ENCODE results near the gene ILDR1.

ILDR1 gene

GRCh38 chr3:122023335-122023910 is 1.4 kb upstream of the ILDR1 start:
- FAIRE-seq (no peak), DNase-seq (ENCODE audit: insufficient read length, low spot score) (no peak)
- TF ChIP-seq TAF1 (IDR thresholded peaks at IDR 0.05; ENCODE audit: low read depth, low read length) (no peak), POU2F2 (IDR thresholded peaks at IDR 0.05; ENCODE audit: low read depth, low read length) (no peak), SPI1 (IDR thresholded peaks at IDR 0.05; ENCODE audit: low read depth, low read length) (no peak), PAX5 (IDR thresholded peaks at IDR 0.05; ENCODE audit: insufficient read depth, low read length, severe bottlenecking) (no peak), POLR2A (IDR thresholded peaks at IDR 0.05; ENCODE audit: low read depth, low read length) (no peak), POLR2AphosphoS5 (IDR thresholded peaks at IDR 0.05; ENCODE audit: low read depth, low read length) (no peak)

- TF ChIP-seq SPI1 (IDR thresholded peaks at IDR 0.05; ENCODE audit: low read depth, low read length) (no peak), TAF1 (IDR thresholded peaks at IDR 0.05; ENCODE audit: low read depth, low read length) (no peak), PAX5 (IDR thresholded peaks at IDR 0.05; ENCODE audit: insufficient read depth, low read length, severe bottlenecking) (no peak), POLR2AphosphoS5 (IDR thresholded peaks at IDR 0.05; ENCODE audit: low read depth, low read length) (no peak), POU2F2 (IDR thresholded peaks at IDR 0.05; ENCODE audit: low read depth, low read length) (no peak), POLR2A (IDR thresholded peaks at IDR 0.05; ENCODE audit: low read depth, low read length) (no peak)
- FAIRE-seq (no peak), DNase-seq (ENCODE audit: insufficient read length, low spot score) (no peak)
Observed at GRCh38 chr3:122021037-122021436, 1.0 kb downstream of the ILDR1 start.

- TF ChIP-seq POU2F2 (IDR thresholded peaks at IDR 0.05; ENCODE audit: low read depth, low read length) = 0 out of 2 replicates have a peak, but pooled peaks have one; percentile 20
- no peak for TF ChIP-seq SPI1 (IDR thresholded peaks at IDR 0.05; ENCODE audit: low read depth, low read length)
- no peak for DNase-seq (ENCODE audit: insufficient read length, low spot score)
- FAIRE-seq = peak; percentile 78
Observed at GRCh38 chr3:122019493-122019892, 2.6 kb downstream of the ILDR1 start.

GRCh38 chr3:122014741-122015140 is 7.3 kb downstream of the ILDR1 start:
- DNase-seq (ENCODE audit: insufficient read length, low spot score) (peak; percentile 34), FAIRE-seq (peak; percentile 95)
- TF ChIP-seq POLR2AphosphoS5 (IDR thresholded peaks at IDR 0.05; ENCODE audit: low read depth, low read length) = no peak
- peak; percentile 98 for TF ChIP-seq POU2F2 (IDR thresholded peaks at IDR 0.05; ENCODE audit: low read depth, low read length)
- no peak for TF ChIP-seq SPI1 (IDR thresholded peaks at IDR 0.05; ENCODE audit: low read depth, low read length)
- no peak for TF ChIP-seq TAF1 (IDR thresholded peaks at IDR 0.05; ENCODE audit: low read depth, low read length)
- TF ChIP-seq PAX5 (IDR thresholded peaks at IDR 0.05; ENCODE audit: insufficient read depth, low read length, severe bottlenecking) = no peak
- no peak for TF ChIP-seq POLR2A (IDR thresholded peaks at IDR 0.05; ENCODE audit: low read depth, low read length)

- no peak for DNase-seq (ENCODE audit: insufficient read length, low spot score)
- peak; percentile 80 for FAIRE-seq
- TF ChIP-seq TAF1 (IDR thresholded peaks at IDR 0.05; ENCODE audit: low read depth, low read length) = no peak
- TF ChIP-seq POLR2A (IDR thresholded peaks at IDR 0.05; ENCODE audit: low read depth, low read length) = no peak
- no peak for TF ChIP-seq POLR2AphosphoS5 (IDR thresholded peaks at IDR 0.05; ENCODE audit: low read depth, low read length)
- no peak for TF ChIP-seq SPI1 (IDR thresholded peaks at IDR 0.05; ENCODE audit: low read depth, low read length)
- no peak for TF ChIP-seq POU2F2 (IDR thresholded peaks at IDR 0.05; ENCODE audit: low read depth, low read length)
- no peak for TF ChIP-seq PAX5 (IDR thresholded peaks at IDR 0.05; ENCODE audit: insufficient read depth, low read length, severe bottlenecking)
Observed at GRCh38 chr3:122013448-122013925, 8.6 kb downstream of the ILDR1 start.

GRCh38 chr3:122012821-122013220 is 9.2 kb downstream of the ILDR1 start:
- FAIRE-seq = peak; percentile 76
- TF ChIP-seq POLR2AphosphoS5 (IDR thresholded peaks at IDR 0.05; ENCODE audit: low read depth, low read length) (no peak), SPI1 (IDR thresholded peaks at IDR 0.05; ENCODE audit: low read depth, low read length) (0 out of 2 replicates have a peak, but pooled peaks have one; percentile 10), PAX5 (IDR thresholded peaks at IDR 0.05; ENCODE audit: insufficient read depth, low read length, severe bottlenecking) (no peak), TAF1 (IDR thresholded peaks at IDR 0.05; ENCODE audit: low read depth, low read length) (no peak), POLR2A (IDR thresholded peaks at IDR 0.05; ENCODE audit: low read depth, low read length) (no peak)
- DNase-seq (ENCODE audit: insufficient read length, low spot score) = no peak

DNA sequence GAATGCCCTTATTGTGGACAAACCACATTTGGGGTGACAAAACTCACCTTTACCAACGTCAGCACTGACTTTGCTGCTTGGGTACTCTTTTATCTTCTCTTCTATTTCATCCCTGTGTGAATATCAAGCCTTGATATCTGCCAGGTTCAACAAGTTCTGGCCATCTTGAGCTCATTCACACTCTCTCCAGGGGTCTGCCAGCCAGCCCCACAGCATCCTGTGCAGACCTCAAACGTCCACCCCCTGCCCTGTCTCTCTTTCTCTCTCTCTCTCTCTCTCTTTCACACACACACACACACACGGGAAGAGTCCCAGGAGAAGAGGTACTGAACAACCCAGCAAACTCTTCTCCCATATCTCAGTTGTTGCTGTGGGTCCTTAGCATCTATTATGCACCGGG is 10.7 kb downstream of the ILDR1 start:
- no peak for TF ChIP-seq SPI1 (IDR thresholded peaks at IDR 0.05; ENCODE audit: low read depth, low read length)
- TF ChIP-seq POU2F2 (IDR thresholded peaks at IDR 0.05; ENCODE audit: low read depth, low read length) = no peak
- TF ChIP-seq PAX5 (IDR thresholded peaks at IDR 0.05; ENCODE audit: insufficient read depth, low read length, severe bottlenecking) = no peak
- no peak for TF ChIP-seq POLR2AphosphoS5 (IDR thresholded peaks at IDR 0.05; ENCODE audit: low read depth, low read length)
- TF ChIP-seq POLR2A (IDR thresholded peaks at IDR 0.05; ENCODE audit: low read depth, low read length) = no peak
- no peak for TF ChIP-seq TAF1 (IDR thresholded peaks at IDR 0.05; ENCODE audit: low read depth, low read length)
- DNase-seq (ENCODE audit: insufficient read length, low spot score) (no peak), FAIRE-seq (no peak)

GRCh38 chr3:122010506-122010905 is 11.5 kb downstream of the ILDR1 start:
- DNase-seq (ENCODE audit: insufficient read length, low spot score) (no peak), FAIRE-seq (no peak)
- TF ChIP-seq TAF1 (IDR thresholded peaks at IDR 0.05; ENCODE audit: low read depth, low read length) = no peak
- TF ChIP-seq SPI1 (IDR thresholded peaks at IDR 0.05; ENCODE audit: low read depth, low read length) = no peak
- TF ChIP-seq PAX5 (IDR thresholded peaks at IDR 0.05; ENCODE audit: insufficient read depth, low read length, severe bottlenecking) = no peak
- TF ChIP-seq POLR2AphosphoS5 (IDR thresholded peaks at IDR 0.05; ENCODE audit: low read depth, low read length) = no peak
- no peak for TF ChIP-seq POU2F2 (IDR thresholded peaks at IDR 0.05; ENCODE audit: low read depth, low read length)
- TF ChIP-seq POLR2A (IDR thresholded peaks at IDR 0.05; ENCODE audit: low read depth, low read length) = no peak

DNA sequence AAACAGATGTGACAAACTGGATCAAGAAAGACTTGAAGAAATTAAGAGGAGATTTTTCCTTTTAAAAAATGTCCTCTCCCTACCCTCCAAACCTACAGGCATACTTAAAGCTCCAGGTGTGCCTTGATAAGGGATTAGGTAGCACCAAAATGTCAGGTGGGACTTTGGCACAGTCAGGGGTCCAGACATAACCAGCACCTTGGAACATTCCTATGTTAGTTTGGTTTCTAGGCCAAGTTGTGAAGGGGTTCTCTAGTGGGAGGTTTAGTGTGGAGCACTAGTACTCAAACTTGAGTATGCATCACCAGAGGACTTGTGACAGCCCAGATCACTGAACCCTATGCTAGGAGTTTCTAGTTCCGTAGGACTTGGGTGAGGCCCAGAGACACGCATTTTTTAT is 13.9 kb downstream of the ILDR1 start:
- no peak for TF ChIP-seq PAX5 (IDR thresholded peaks at IDR 0.05; ENCODE audit: insufficient read depth, low read length, severe bottlenecking)
- no peak for TF ChIP-seq TAF1 (IDR thresholded peaks at IDR 0.05; ENCODE audit: low read depth, low read length)
- TF ChIP-seq POLR2AphosphoS5 (IDR thresholded peaks at IDR 0.05; ENCODE audit: low read depth, low read length) = no peak
- no peak for TF ChIP-seq POU2F2 (IDR thresholded peaks at IDR 0.05; ENCODE audit: low read depth, low read length)
- DNase-seq (ENCODE audit: insufficient read length, low spot score) (no peak), FAIRE-seq (no peak)

DNA sequence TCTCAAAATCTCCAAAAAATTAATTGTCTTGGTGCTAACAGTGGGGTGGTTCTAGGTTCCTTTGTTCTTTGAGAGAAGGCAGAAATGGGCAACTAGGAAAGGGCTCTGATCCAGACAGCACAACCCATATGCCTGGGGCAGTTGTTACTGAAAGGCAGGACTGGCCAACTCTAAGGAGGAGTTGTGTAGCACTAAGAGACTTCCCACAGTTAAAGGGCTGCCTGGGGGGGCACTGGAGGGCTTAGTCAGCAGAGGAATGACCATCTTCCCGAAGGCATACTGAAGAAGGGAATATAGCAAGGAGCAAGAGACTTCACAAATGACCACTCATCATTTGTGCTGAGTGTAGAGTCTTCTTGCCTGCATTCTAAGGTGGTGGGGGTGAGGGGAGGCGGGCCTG is 15.8 kb downstream of the ILDR1 start:
- TF ChIP-seq POLR2A (IDR thresholded peaks at IDR 0.05; ENCODE audit: low read depth, low read length) (no peak), TAF1 (IDR thresholded peaks at IDR 0.05; ENCODE audit: low read depth, low read length) (no peak), SPI1 (IDR thresholded peaks at IDR 0.05; ENCODE audit: low read depth, low read length) (no peak), POU2F2 (IDR thresholded peaks at IDR 0.05; ENCODE audit: low read depth, low read length) (no peak), PAX5 (IDR thresholded peaks at IDR 0.05; ENCODE audit: insufficient read depth, low read length, severe bottlenecking) (no peak), POLR2AphosphoS5 (IDR thresholded peaks at IDR 0.05; ENCODE audit: low read depth, low read length) (no peak)
- no peak for DNase-seq (ENCODE audit: insufficient read length, low spot score)
- FAIRE-seq = no peak
